HepG2 (cell line): ENCODE results near the gene PPP4C. TPM values are rescaled to one million over a fixed set of nuclear protein-coding genes. Genes with fewer than 3 reads are reported as not detected.
A peak's percentile ranks its signal among the peaks of the same experiment; 100 is the strongest.

Experiments
- ARNTL ChIP-seq: sonication (generic); formaldehyde crosslinking; IDR thresholded peaks from 2 replicates; pipeline ENCODE4 v1.4.0; 2020; ENCODE audit warnings: mild to moderate bottlenecking, missing genetic modification reagents
- ATF7 ChIP-seq, 2 experiments: fragments of 450-650 bp in 1 of 2; sonication (generic) in 1 of 2; formaldehyde crosslinking in 1 of 2; IDR thresholded peaks; 2 replicates each; pipeline versions ENCODE4 v1.4.0 to v1.6.1; 2016 to 2020; ENCODE audit warnings: antibody characterized with exemption in 1 of 2, mild to moderate bottlenecking in 1 of 2, missing genetic modification reagents in 1 of 2
- FOSL1 ChIP-seq: sonication (generic); formaldehyde crosslinking; IDR thresholded peaks from 2 replicates; pipeline ENCODE4 v1.9.0; 2021; ENCODE audit warnings: missing genetic modification reagents, borderline replicate concordance
- FOXJ3 ChIP-seq: sonication (generic); formaldehyde crosslinking; IDR thresholded peaks from 2 replicates; pipeline ENCODE4 v1.4.0; 2020; ENCODE audit warnings: missing genetic modification reagents, mild to moderate bottlenecking, borderline replicate concordance
- SP140L ChIP-seq: sonication (generic); formaldehyde crosslinking; IDR thresholded peaks from 2 replicates; pipeline ENCODE4 v1.4.0; 2020; ENCODE audit warnings: missing genetic modification reagents, borderline replicate concordance
- SP5 ChIP-seq: IDR thresholded peaks from 2 replicates; pipeline ENCODE4 v1.6.1; 2016; ENCODE audit warnings: low read depth, borderline replicate concordance
- TCF7 ChIP-seq: sonication (generic); IDR thresholded peaks from 2 replicates; pipeline ENCODE4 v1.6.1; 2016; ENCODE audit warnings: antibody characterized with exemption, low read depth
- TRAFD1 ChIP-seq: sonication (generic); formaldehyde crosslinking; IDR thresholded peaks from 2 replicates; pipeline ENCODE4 v1.5.1; 2020; ENCODE audit warnings: missing genetic modification reagents, mild to moderate bottlenecking, borderline replicate concordance
- U2AF2 ChIP-seq: fragments of 200-400 bp; formaldehyde crosslinking; IDR thresholded peaks from 2 replicates; pipeline ENCODE4 v1.6.1; 2017; ENCODE audit warnings: low read depth, mild to moderate bottlenecking, low read length
- ZFP90 ChIP-seq: sonication (generic); formaldehyde crosslinking; IDR thresholded peaks from 2 replicates; pipeline ENCODE4 v1.8.0; 2022; ENCODE audit warnings: missing genetic modification reagents, mild to moderate bottlenecking, inconsistent platforms, borderline replicate concordance
- ZNF17 ChIP-seq: sonication (generic); formaldehyde crosslinking; IDR thresholded peaks from 2 replicates; pipeline ENCODE4 v1.5.0; 2020; ENCODE audit warnings: mild to moderate bottlenecking, missing genetic modification reagents
- ZNF816 ChIP-seq: sonication (generic); formaldehyde crosslinking; IDR thresholded peaks from 2 replicates; pipeline ENCODE4 v1.8.0; 2022; ENCODE audit warnings: missing genetic modification reagents, mild to moderate bottlenecking, borderline replicate concordance
- polyA plus RNA-seq, 8 experiments: library from polyadenylated mRNA; depleted of rRNA in 3 of 8; stranded (reverse) in 7 of 8; unstranded in 1 of 8; fragments of >200 nt; fragmentation: Illumina TruSeq in 4 of 8; extraction: Trizol in 4 of 8; gene quantifications; 2 replicates each; pipeline versions ENCODE4 v1.2.1 to v1.2.3, GENCODE V29; 2011 to 2016; ENCODE audit warnings: low read depth in 4 of 8, missing spikeins in 1 of 8, mixed read lengths in 1 of 8; ENCODE audit not compliant: insufficient read depth in 1 of 8
- total RNA-seq, 5 experiments: library from RNA; depleted of rRNA; stranded (reverse); fragments of >200 nt; fragmentation: Illumina TruSeq; extraction: Trizol; gene quantifications; 2 replicates each; pipeline ENCODE4 v1.2.3, GENCODE V29; 2016; ENCODE audit warnings: low read depth in 1 of 5
- TF ChIP-seq, protein P1 (sequence below): sonication (generic); formaldehyde crosslinking; IDR thresholded peaks from 2 replicates; pipeline ENCODE4 v1.4.0; 2020; ENCODE audit warnings: missing genetic modification reagents
- TF ChIP-seq, protein P2 (sequence below): sonication (generic); formaldehyde crosslinking; IDR thresholded peaks from 2 replicates; pipeline ENCODE4 v1.5.0; 2020; ENCODE audit warnings: missing genetic modification reagents
- TF ChIP-seq, protein P3 (sequence below): sonication (generic); formaldehyde crosslinking; conservative IDR thresholded peaks from 2 replicates; pipeline ENCODE4 v1.8.0; 2022; ENCODE audit warnings: mild to moderate bottlenecking, moderate library complexity, missing genetic modification reagents
- TF ChIP-seq, protein P4 (sequence below): sonication (generic); formaldehyde crosslinking; conservative IDR thresholded peaks from 2 replicates; pipeline ENCODE4 v1.5.0; 2020; ENCODE audit warnings: missing genetic modification reagents
- TF ChIP-seq, protein P5 (sequence below): sonication (generic); formaldehyde crosslinking; IDR thresholded peaks from 2 replicates; pipeline ENCODE4 v1.8.1; 2022; ENCODE audit warnings: low read depth, mild to moderate bottlenecking, missing genetic modification reagents

Gene PPP4C
- total and polyA plus RNA-seq, 2 of the 13 experiments (the other 11 are each of a cell fraction or from before 2014, with no cell fraction given), result 176 to 220 TPM

DNA sequence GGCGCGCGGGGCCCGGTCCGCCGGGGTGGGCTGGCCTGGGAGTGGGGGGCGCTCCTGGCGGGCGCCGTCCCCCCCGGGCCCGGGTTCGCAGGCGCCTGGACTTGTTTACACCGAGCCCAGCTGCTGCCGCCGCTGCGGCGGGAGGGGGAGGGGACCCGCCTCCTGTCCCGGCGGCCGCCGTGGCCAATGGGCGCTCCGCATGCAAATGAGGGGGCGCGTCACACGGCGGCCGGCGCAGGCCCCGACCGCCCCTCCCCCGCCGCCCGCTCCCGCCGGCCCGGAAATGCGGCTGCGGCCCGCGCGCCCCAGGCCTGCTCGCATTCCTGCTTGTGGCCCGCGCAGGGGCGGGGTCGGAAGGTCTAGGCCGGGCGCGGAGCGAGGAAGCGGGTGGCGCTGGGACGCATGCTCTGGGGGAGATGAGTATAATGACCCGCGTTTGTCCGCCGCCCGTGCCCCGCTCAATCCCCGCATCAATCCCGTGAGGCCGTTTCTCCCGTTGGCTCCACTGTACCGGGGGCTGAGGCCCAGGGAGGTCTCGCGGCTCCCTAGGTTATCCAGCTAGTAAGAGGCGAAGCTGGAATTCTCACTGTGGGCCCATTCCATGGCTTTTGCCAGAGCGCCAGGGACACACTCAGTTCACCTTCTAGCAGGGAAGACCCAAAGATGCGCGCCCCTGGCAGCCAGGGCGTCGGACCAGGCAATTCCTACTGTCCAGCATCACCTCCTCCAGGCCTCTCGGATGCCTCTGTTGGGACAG is 20.5 kb downstream of the PPP4C start, which contains the start of gene YPEL3 (continued):
- TF ChIP-seq, protein P1, sequence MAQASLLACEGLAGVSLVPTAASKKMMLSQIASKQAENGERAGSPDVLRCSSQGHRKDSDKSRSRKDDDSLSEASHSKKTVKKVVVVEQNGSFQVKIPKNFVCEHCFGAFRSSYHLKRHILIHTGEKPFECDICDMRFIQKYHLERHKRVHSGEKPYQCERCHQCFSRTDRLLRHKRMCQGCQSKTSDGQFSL, result no peak
- TF ChIP-seq, protein P2, sequence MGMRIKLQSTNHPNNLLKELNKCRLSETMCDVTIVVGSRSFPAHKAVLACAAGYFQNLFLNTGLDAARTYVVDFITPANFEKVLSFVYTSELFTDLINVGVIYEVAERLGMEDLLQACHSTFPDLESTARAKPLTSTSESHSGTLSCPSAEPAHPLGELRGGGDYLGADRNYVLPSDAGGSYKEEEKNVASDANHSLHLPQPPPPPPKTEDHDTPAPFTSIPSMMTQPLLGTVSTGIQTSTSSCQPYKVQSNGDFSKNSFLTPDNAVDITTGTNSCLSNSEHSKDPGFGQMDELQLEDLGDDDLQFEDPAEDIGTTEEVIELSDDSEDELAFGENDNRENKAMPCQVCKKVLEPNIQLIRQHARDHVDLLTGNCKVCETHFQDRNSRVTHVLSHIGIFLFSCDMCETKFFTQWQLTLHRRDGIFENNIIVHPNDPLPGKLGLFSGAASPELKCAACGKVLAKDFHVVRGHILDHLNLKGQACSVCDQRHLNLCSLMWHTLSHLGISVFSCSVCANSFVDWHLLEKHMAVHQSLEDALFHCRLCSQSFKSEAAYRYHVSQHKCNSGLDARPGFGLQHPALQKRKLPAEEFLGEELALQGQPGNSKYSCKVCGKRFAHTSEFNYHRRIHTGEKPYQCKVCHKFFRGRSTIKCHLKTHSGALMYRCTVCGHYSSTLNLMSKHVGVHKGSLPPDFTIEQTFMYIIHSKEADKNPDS (CRISPR knock-in tag), result peak; percentile 42; the same call in 1 of the 2 replicates
- TF ChIP-seq, protein P3, sequence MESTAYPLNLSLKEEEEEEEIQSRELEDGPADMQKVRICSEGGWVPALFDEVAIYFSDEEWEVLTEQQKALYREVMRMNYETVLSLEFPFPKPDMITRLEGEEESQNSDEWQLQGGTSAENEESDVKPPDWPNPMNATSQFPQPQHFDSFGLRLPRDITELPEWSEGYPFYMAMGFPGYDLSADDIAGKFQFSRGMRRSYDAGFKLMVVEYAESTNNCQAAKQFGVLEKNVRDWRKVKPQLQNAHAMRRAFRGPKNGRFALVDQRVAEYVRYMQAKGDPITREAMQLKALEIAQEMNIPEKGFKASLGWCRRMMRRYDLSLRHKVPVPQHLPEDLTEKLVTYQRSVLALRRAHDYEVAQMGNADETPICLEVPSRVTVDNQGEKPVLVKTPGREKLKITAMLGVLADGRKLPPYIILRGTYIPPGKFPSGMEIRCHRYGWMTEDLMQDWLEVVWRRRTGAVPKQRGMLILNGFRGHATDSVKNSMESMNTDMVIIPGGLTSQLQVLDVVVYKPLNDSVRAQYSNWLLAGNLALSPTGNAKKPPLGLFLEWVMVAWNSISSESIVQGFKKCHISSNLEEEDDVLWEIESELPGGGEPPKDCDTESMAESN (CRISPR knock-in tag), result peak; percentile 72
- TF ChIP-seq TRAFD1 (no peak), ZNF816 (CRISPR knock-in tag) (no peak), ZFP90 (CRISPR knock-in tag) (peak; percentile 57; the same call in 1 of the 2 replicates), ZNF17 (CRISPR knock-in tag) (no peak), TCF7 (no peak; the same call in 1 of the 2 replicates), FOSL1 (CRISPR knock-in tag) (no peak), SP5 (peak; percentile 78; the same call in 1 of the 2 replicates), U2AF2 (no peak), ATF7 (IDR thresholded peaks at IDR 0.05) (no peak), ATF7 (CRISPR knock-in tag; IDR thresholded peaks at IDR 0.05) (0 out of 2 replicates have a peak, but pooled peaks have one; percentile 19), ARNTL (CRISPR knock-in tag) (peak; percentile 32; the same call in 1 of the 2 replicates), FOXJ3 (CRISPR knock-in tag) (no peak), SP140L (CRISPR knock-in tag) (no peak)
- TF ChIP-seq, protein P4, sequence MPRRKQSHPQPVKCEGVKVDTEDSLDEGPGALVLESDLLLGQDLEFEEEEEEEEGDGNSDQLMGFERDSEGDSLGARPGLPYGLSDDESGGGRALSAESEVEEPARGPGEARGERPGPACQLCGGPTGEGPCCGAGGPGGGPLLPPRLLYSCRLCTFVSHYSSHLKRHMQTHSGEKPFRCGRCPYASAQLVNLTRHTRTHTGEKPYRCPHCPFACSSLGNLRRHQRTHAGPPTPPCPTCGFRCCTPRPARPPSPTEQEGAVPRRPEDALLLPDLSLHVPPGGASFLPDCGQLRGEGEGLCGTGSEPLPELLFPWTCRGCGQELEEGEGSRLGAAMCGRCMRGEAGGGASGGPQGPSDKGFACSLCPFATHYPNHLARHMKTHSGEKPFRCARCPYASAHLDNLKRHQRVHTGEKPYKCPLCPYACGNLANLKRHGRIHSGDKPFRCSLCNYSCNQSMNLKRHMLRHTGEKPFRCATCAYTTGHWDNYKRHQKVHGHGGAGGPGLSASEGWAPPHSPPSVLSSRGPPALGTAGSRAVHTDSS, result no peak
- TF ChIP-seq, protein P5, sequence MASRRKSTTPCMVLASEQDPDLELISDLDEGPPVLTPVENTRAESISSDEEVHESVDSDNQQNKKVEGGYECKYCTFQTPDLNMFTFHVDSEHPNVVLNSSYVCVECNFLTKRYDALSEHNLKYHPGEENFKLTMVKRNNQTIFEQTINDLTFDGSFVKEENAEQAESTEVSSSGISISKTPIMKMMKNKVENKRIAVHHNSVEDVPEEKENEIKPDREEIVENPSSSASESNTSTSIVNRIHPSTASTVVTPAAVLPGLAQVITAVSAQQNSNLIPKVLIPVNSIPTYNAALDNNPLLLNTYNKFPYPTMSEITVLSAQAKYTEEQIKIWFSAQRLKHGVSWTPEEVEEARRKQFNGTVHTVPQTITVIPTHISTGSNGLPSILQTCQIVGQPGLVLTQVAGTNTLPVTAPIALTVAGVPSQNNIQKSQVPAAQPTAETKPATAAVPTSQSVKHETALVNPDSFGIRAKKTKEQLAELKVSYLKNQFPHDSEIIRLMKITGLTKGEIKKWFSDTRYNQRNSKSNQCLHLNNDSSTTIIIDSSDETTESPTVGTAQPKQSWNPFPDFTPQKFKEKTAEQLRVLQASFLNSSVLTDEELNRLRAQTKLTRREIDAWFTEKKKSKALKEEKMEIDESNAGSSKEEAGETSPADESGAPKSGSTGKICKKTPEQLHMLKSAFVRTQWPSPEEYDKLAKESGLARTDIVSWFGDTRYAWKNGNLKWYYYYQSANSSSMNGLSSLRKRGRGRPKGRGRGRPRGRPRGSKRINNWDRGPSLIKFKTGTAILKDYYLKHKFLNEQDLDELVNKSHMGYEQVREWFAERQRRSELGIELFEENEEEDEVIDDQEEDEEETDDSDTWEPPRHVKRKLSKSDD, result peak; percentile 70; the same call in 1 of the 2 replicates
